ENCODE data around the gene FAM81A. TPM values are rescaled to one million over a fixed set of nuclear protein-coding genes. Genes with fewer than 3 reads are reported as not detected.
"Not testable (repeated sequence)": the region's sequence is repeated elsewhere in the genome, so short reads cannot be mapped to it uniquely, and the experiment has no call there.

FAM81A gene
- total RNA-seq, 1 donor from 2014 or later, result 0.75 TPM

- Histone ChIP-seq H3K36me3 (ENCODE audit: control insufficient read depth, insufficient read depth, low read length) (no peaks in the 10 kb centered on the region), H3K27me3 (ENCODE audit: control insufficient read depth, insufficient read depth, low read length) (no peaks in the 10 kb centered on the region), H3K4me3 (ENCODE audit: low read depth, low read length) (no peak overlapping the region)
- no peak for TF ChIP-seq CTCF (IDR thresholded peaks at IDR 0.05; ENCODE audit: insufficient read depth, low read length, poor library complexity, severe bottlenecking)
- DNase-seq (ENCODE audit: low read depth), result no peak
These were observed 35.2 kb downstream of the FAM81A start for GRCh38 chr15:59473226-59473625.

GRCh38 chr15:59475161-59475560 is 37.2 kb downstream of the FAM81A start:
- H3K4me3 ChIP-seq (ENCODE audit: low read depth, low read length); H3K36me3 ChIP-seq (ENCODE audit: control insufficient read depth, insufficient read depth, low read length); H3K27me3 ChIP-seq (ENCODE audit: control insufficient read depth, insufficient read depth, low read length); DNase-seq (ENCODE audit: low read depth): not testable (repeated sequence)

GRCh38 chr15:59484399-59484798 is 46.4 kb downstream of the FAM81A start:
- DNase-seq (ENCODE audit: low read depth), result no peak
- Histone ChIP-seq H3K27me3 (ENCODE audit: control insufficient read depth, insufficient read depth, low read length) (no peaks in the 10 kb centered on the region), H3K36me3 (ENCODE audit: control insufficient read depth, insufficient read depth, low read length) (no peaks in the 10 kb centered on the region), H3K4me3 (ENCODE audit: low read depth, low read length) (no peak overlapping the region)
- no peak for TF ChIP-seq CTCF (IDR thresholded peaks at IDR 0.05; ENCODE audit: insufficient read depth, low read length, poor library complexity, severe bottlenecking)

- H3K27me3 ChIP-seq (ENCODE audit: control insufficient read depth, insufficient read depth, low read length), result no peaks in the 10 kb centered on the region
- no peak for DNase-seq (ENCODE audit: low read depth)
- TF ChIP-seq CTCF (IDR thresholded peaks at IDR 0.05; ENCODE audit: insufficient read depth, low read length, poor library complexity, severe bottlenecking), result no peak
These were observed 47.0 kb downstream of the FAM81A start for GRCh38 chr15:59485036-59485435.

GRCh38 chr15:59489485-59489884 is 51.5 kb downstream of the FAM81A start:
- not testable (repeated sequence) for H3K36me3 ChIP-seq (ENCODE audit: control insufficient read depth, insufficient read depth, low read length); H3K4me3 ChIP-seq (ENCODE audit: low read depth, low read length); DNase-seq (ENCODE audit: low read depth); H3K27me3 ChIP-seq (ENCODE audit: control insufficient read depth, insufficient read depth, low read length)

More at GRCh38 chr15:59485036-59485435, 47.0 kb downstream of the FAM81A start:
- Histone ChIP-seq H3K4me3 (ENCODE audit: low read depth, low read length) (no peak overlapping the region), H3K36me3 (ENCODE audit: control insufficient read depth, insufficient read depth, low read length) (no peaks in the 10 kb centered on the region)

GRCh38 chr15:59491062-59491461 is 53.1 kb downstream of the FAM81A start:
- no peak for DNase-seq (ENCODE audit: low read depth)
- no peak for TF ChIP-seq CTCF (IDR thresholded peaks at IDR 0.05; ENCODE audit: insufficient read depth, low read length, poor library complexity, severe bottlenecking)
- Histone ChIP-seq H3K36me3 (ENCODE audit: control insufficient read depth, insufficient read depth, low read length) (no peaks in the 10 kb centered on the region), H3K27me3 (ENCODE audit: control insufficient read depth, insufficient read depth, low read length) (no peaks in the 10 kb centered on the region), H3K4me3 (ENCODE audit: low read depth, low read length) (no peak overlapping the region)

Data from kidney epithelial cell (primary cell).